GM12892 (cell line): Measurements from ENCODE around the gene FRMD4B.

Source experiments
- POLR2A ChIP-seq: IDR thresholded peaks from 2 replicates; pipeline ENCODE4 v1.6.1; 2011; ENCODE audit warnings: low read depth, low read length, control low read depth
- POLR2AphosphoS5 ChIP-seq: IDR thresholded peaks from 2 replicates; pipeline ENCODE4 v1.6.1; 2011; ENCODE audit warnings: low read depth, low read length, control low read depth
- TAF1 ChIP-seq: IDR thresholded peaks from 2 replicates; pipeline ENCODE4 v1.6.1; 2011; ENCODE audit warnings: low read depth, mild to moderate bottlenecking, control low read depth, low read length, borderline replicate concordance

- TF ChIP-seq POLR2A: no peak
- no peak for TF ChIP-seq POLR2AphosphoS5
- TF ChIP-seq TAF1: no peak
Observed at GRCh38 chr3:69236812-69237707, 148.8 kb downstream of the FRMD4B start.
